ENCODE measurements around the gene PODN.

PODN gene

DNA sequence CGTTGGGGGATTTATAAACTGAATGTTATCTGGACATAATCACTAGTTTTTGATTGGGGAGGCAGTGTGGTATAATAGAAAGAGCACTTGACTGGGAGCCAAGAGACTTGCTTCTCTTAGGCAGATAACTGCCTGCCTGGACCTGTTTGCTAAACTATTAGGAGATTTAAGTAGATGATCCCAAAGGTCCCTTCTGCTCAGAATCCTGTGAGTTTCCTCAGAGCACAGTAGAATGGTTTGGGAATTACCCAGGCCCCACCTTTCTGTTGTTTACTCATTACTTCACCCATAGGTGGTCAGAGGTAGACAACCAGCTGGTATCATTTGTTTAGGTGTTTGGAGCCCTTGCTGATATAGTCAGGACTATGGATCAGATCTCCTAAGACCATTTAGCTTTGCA lies 10.3 kb upstream of the PODN start:
- no peak for DNase-seq

GRCh38 chr1:53057127-53057526 lies 4.9 kb upstream of the PODN start:
- no peak for DNase-seq

- DNase-seq, result no peak
Observed at GRCh38 chr1:53060579-53060978, 1.4 kb upstream of the PODN start.

- no peak for DNase-seq
Observed at GRCh38 chr1:53061123-53061858, 722 bp upstream of the PODN start.

DNA sequence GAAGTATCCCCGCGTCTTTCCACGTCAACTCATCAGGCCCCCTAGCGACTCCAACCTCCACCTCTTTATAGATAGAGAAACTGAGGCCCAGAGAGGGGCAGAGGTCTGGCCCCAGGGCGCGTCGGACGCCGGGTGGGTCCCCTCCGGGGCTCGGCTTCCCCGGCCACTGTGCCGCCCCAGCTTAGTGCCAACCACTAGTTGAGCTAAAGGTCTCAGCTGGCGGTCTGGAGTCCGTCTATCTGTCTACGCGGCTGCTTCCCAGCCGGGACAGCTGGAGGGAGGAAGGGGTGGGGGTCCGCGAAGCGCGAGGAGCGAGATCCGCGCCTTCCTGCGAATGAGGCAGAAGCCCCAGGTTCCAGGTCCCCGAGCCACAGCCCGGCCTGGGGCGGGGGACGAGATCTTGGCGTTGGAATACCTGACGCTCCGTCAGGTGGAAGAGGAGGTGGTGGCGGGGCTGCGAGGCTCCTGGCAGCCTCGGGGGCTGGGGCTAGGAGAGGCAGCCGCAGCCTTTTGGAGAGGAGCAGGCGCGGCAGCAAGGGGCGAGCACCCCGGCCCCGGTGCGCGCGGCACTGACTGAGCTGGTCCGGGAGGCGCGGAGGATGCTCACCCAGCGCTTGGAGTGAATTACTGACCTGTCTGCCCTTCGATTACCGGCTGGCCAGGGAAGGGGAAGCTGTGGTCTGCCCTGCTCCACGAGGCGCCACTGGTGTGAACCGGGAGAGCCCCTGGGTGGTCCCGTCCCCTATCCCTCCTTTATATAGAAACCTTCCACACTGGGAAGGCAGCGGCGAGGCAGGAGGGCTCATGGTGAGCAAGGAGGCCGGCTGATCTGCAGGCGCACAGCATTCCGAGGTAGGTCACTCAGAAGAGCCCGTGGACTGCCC lies 937 bp downstream of the PODN start:
- DNase-seq, result no peak

- no peak for DNase-seq
Observed at GRCh38 chr1:53063744-53064515, 1.9 kb downstream of the PODN start.

DNA sequence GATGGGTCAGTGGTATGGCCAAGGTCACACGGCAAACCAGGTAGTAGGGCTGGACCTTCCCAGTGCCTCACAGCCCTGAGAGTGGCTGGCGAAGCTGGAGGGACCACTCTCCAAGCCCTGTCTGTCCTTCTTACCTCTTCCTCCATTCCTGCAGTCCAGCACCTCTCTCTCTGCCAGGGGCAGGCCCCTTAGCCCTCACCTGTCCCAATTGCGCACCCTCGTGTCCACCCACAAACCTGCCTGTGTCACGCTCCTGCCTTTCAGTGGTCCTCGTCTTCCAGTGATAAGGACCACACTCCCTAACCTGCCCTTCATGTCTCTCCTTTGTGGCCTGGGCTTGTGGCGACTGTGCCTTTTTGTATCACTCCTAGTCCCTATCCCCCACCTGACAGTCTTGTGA lies 3.4 kb downstream of the PODN start:
- no peak for DNase-seq

DNA sequence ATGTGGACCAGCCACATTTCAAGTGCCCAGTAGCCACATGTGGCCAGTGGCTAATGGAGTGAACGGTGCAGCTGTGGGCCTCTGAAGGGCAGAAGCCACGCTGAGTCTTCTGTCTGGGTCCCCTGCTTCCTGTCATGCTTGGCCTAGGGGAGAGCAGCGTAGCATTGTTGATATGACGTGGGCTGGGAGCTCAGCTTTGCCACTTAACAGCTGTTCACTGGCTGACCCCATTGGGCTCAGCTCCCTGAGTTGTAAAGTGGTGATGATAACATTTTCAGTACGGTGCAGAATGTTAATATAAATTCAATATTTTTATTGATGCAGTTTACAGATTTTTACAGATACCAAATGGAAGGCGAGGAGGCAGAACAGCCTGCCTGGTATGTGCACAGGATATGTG lies 4.5 kb downstream of the PODN start:
- DNase-seq, result no peak

DNA sequence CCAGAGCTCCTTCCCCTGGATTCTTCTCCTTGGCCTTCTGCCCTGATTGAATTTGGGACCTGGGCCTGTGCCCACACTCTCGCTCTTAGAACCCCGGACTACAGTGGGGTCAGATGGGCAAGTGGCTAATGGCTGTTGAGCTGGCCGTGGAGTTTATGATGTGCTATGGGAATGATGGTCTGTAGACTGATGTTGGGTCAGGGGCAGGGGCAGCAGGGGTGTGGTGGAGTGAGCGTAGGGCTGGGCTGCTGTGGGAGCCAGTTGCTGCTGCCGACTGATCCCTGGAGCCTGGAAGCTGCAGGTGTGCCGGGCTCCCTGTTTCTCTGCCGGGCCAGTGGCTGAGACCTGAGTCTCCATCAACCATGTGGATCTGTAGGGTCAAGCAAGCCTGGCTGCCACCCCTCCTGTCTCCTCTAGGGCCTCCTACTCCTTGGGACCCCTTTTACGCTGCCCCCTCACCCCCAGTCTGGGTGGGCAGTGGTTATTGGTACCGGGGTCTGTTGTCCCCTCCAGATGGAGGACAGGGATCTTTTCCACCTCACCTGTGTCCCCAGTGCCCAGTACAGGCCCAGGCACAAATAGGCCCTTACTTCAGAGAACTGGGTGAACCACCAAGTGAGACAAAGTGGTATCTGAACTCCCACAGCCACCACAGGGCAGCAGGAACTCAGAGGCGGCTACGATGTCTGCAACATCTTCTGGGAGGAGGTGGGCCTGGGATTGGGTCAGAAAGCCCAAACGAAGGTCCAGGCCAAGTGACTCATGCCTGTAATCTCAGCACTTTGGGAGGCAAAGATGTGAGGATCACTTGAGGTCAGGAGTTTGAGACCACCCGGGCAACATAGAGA lies 5.1 kb downstream of the PODN start:
- no peak for DNase-seq

DNA sequence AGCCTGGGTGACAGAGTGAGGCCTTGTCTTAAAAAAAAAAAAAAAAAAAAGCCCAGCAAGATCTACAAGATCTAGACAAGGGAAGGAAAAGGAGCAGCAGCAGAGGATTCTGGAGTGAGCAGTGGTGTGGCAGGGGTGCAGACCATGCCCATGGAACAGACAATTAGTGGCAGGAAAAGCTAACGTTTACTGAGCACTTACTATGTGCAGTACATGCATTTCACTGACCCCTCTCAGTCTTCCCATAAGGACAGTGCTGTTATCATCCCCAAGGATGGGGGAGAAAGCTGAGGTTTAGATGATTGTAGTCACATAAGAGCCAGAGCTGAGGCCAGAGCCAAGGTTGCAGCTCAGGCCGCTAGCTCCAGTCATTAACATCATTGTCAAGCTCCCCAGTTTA lies 5.9 kb downstream of the PODN start:
- DNase-seq, result no peak

DNA sequence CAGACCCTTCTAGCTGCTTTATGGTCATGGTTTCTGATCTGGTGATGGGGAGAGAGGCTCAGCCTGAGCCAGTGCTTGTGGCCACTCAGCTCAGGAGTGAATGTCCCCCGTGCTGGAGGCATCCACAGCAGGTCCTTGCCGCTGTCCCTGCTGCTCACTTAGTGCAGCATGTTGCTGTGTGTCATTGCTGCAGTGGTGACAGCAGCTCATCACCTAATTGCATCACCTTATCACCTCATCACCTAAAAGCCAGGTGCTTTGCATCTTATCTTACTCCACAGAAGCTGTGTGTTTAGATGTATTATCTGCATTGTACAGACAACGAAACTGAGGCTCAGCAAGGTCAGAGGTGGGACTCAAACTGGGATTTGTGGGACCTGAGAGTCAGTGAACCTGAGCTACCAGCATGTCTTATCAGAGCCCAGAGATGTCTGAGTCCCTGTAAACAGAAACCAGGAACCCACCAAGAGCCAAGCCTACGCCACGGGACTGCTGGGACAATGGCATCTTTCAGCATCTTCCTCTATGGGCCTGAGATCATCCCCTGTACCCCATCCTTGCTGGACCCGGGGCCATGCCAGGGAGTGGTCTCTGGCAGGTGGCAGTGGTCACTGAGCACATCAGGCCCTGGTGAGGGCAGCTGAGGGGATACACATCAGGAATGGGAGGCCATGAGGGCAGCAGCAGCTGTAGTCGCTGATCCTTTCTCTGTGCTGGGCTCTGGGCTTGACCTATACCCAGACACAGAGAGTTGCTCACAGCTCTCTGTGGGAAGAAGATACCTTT lies 6.5 kb downstream of the PODN start:
- no peak for DNase-seq

- DNase-seq, result no peak
Observed at GRCh38 chr1:53069265-53069662, 7.3 kb downstream of the PODN start.

- no peak for DNase-seq
Observed at GRCh38 chr1:53069663-53070327, 7.8 kb downstream of the PODN start.

- no peak for DNase-seq
Observed at GRCh38 chr1:53070621-53071020, 8.6 kb downstream of the PODN start.

GRCh38 chr1:53071167-53071865 lies 9.3 kb downstream of the PODN start:
- DNase-seq, result no peak

GRCh38 chr1:53071915-53072314 lies 9.9 kb downstream of the PODN start:
- DNase-seq, result no peak

- DNase-seq, result no peak
Observed at GRCh38 chr1:53073287-53073686, 11.3 kb downstream of the PODN start.

GRCh38 chr1:53073868-53074311 lies 11.9 kb downstream of the PODN start:
- DNase-seq, result no peak

DNA sequence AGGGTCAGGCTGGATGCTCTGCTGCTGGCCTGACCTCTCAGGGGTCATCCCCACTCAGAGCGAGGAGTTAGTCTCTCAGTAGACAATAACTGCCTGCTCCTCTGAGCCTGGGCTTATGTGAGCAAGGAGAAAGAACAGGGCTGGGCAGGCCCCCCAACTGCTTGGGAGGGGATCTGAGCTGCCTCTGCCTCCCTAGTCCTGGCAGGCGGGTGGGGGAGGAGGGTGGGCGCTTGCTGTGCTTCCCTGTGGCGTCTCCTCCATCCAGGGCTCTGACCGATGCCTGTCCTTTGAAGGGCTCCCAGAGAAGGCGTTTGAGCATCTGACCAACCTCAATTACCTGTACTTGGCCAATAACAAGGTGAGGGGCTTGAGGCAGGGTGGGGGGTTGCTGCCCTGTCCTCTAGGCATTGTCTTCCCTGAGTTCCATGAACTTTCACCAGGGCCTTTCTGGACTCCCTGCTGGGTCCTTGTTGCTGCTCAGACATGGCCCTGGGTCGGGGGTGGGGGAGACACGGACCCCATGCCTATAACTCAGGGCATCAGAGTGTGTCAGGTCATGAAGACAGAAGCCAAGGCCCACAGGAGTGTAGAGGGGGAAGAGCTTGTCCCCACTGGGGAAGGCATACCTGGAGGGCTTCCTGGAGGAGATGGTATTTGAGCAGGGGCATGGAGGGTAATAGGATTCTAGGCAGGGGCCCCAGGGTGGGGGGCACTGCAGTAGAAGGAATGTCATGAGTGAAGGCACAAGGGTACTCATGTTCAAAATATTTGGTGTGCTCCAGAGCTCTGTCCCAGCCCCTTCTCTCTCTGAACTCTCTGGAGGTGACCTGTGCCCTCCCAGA lies 12.5 kb downstream of the PODN start:
- DNase-seq, result no peak

Measured in activated CD4-positive, alpha-beta T cell treated with anti-CD3 and anti-CD28 coated beads for 4 hours (primary cell).